H54 (cell line): ENCODE results near the gene POU2F1.
A peak's percentile ranks its signal among the peaks of the same experiment; 100 is the strongest.
"Not testable (repeated sequence)": the region's sequence is repeated elsewhere in the genome, so short reads cannot be mapped to it uniquely, and the experiment has no call there.

Source experiments
- DNase-seq: peaks from one replicate; pipeline ENCODE4 v3.0.0; 2011; ENCODE audit warnings: low spot score, mixed read lengths; ENCODE audit not compliant: insufficient read length
- FAIRE-seq: peaks from 3 replicates; lab custom pipeline; 2011; peaks lifted over from hg19 to GRCh38; lab: Jason Lieb, UNC
- POLR2A ChIP-seq: IDR thresholded peaks from 2 replicates; pipeline ENCODE4 v1.6.1; 2011; ENCODE audit warnings: low read depth, mild to moderate bottlenecking, low read length

POU2F1 gene

GRCh38 chr1:167212025-167212424, 8.7 kb upstream of the POU2F1 start:
- DNase-seq (no peak), FAIRE-seq (no peak)
- no peak for TF ChIP-seq POLR2A

GRCh38 chr1:167216809-167217208, 3.9 kb upstream of the POU2F1 start:
- TF ChIP-seq POLR2A, result no peak
- FAIRE-seq, result no peak
- DNase-seq, result no peak

- TF ChIP-seq POLR2A, result no peak
- no peak for FAIRE-seq
- DNase-seq, result no peak
These were observed 1.5 kb upstream of the POU2F1 start for GRCh38 chr1:167219194-167219593.

GRCh38 chr1:167219646-167220536, 795 bp upstream of the POU2F1 start:
- TF ChIP-seq POLR2A, result peak; percentile 63; the same call in 1 of the 2 replicates
- DNase-seq (peak; percentile 33), FAIRE-seq (no peak)

- DNase-seq (peak; percentile 5), FAIRE-seq (no peak)
- TF ChIP-seq POLR2A, result no peak
These were observed 546 bp downstream of the POU2F1 start for GRCh38 chr1:167221126-167221737.

- peak; percentile 19 for DNase-seq
- FAIRE-seq, result peak; percentile 61
- no peak for TF ChIP-seq POLR2A
These were observed 1.3 kb downstream of the POU2F1 start for GRCh38 chr1:167221738-167222610.

GRCh38 chr1:167223144-167224103, 2.7 kb downstream of the POU2F1 start:
- peak; percentile 4 for DNase-seq
- FAIRE-seq, result peak; percentile 86
- no peak for TF ChIP-seq POLR2A

GRCh38 chr1:167224734-167225235, 4.1 kb downstream of the POU2F1 start:
- FAIRE-seq, DNase-seq: not testable (repeated sequence)

- no peak for TF ChIP-seq POLR2A
- DNase-seq, result no peak
- FAIRE-seq, result no peak
These were observed 5.2 kb downstream of the POU2F1 start for GRCh38 chr1:167225920-167226319.

GRCh38 chr1:167227934-167228378, 7.3 kb downstream of the POU2F1 start:
- no peak for TF ChIP-seq POLR2A
- FAIRE-seq (no peak), DNase-seq (no peak)

- FAIRE-seq (no peak), DNase-seq (no peak)
- no peak for TF ChIP-seq POLR2A
These were observed 9.2 kb downstream of the POU2F1 start for GRCh38 chr1:167229719-167230385.

GRCh38 chr1:167230437-167230836, 9.8 kb downstream of the POU2F1 start:
- no peak for DNase-seq
- no peak for FAIRE-seq
- no peak for TF ChIP-seq POLR2A
